Stimulated activated naive CD8-positive, alpha-beta T cell treated with anti-CD3 and anti-CD28 coated beads, Interleukin-15, Interleukin-2, amounts not matched to agents 100 ng/mL and 50 ng/mL, for 24 hours (primary cell): ENCODE data around the gene B3GNT4.

Experiments used
- H3K27ac Mint-ChIP-seq: one replicate; pipeline ENCODE4 v1.8.0; 2021; ENCODE audit warnings: mild to moderate bottlenecking, mixed read lengths
- H3K27me3 Mint-ChIP-seq: one replicate; pipeline ENCODE4 v1.8.0; 2021; ENCODE audit warnings: mixed read lengths
- H3K36me3 Mint-ChIP-seq: one replicate; pipeline ENCODE4 v1.8.0; 2021; ENCODE audit warnings: low read depth, mixed read lengths
- H3K4me1 Mint-ChIP-seq: one replicate; pipeline ENCODE4 v1.8.0; 2021; ENCODE audit warnings: low read depth, mixed read lengths
- H3K4me3 Mint-ChIP-seq: one replicate; pipeline ENCODE4 v1.8.0; 2021; ENCODE audit warnings: mild to moderate bottlenecking, mixed read lengths
- H3K9me3 Mint-ChIP-seq: one replicate; pipeline ENCODE4 v1.8.0; 2021; ENCODE audit warnings: mixed read lengths

B3GNT4 gene

GRCh38 chr12:122203301-122204166 is at the start of gene B3GNT4:
Gene B3GNT4, plus strand, starts transcription at chr12:122203709. Its CDS starts 910 bp downstream, at chr12:122204619.
- Mint-ChIP-seq H3K4me3 (peak within 1 kb of the TSS; percentile 80), H3K9me3 (no peaks in the 10 kb centered on the region), H3K27ac (no peak within 1 kb of the TSS), H3K36me3 (peaks cover 12% of the 10 kb centered on the region), H3K4me1 (peaks cover 13% of the 10 kb centered on the region), H3K27me3 (peaks cover 29% of the 10 kb centered on the region)

- H3K4me1 Mint-ChIP-seq = no peaks in the 10 kb centered on the region
- H3K9me3 Mint-ChIP-seq = no peaks in the 10 kb centered on the region
- H3K4me3 Mint-ChIP-seq = no peak overlapping the region
- H3K27ac Mint-ChIP-seq = no peak overlapping the region
- H3K27me3 Mint-ChIP-seq = no peaks in the 10 kb centered on the region
- no peaks in the 10 kb centered on the region for H3K36me3 Mint-ChIP-seq
These were observed 47.8 kb upstream of the B3GNT4 start for GRCh38 chr12:122155705-122156104.

GRCh38 chr12:122158700-122159285 is 44.7 kb upstream of the B3GNT4 start:
- Mint-ChIP-seq H3K4me1 (peaks cover 17% of the 10 kb centered on the region), H3K36me3 (no peaks in the 10 kb centered on the region), H3K9me3 (no peaks in the 10 kb centered on the region), H3K27me3 (no peaks in the 10 kb centered on the region), H3K4me3 (no peak overlapping the region), H3K27ac (no peak overlapping the region)

GRCh38 chr12:122159882-122160281 is 43.6 kb upstream of the B3GNT4 start:
- Mint-ChIP-seq H3K4me1 (peaks cover 18% of the 10 kb centered on the region), H3K9me3 (no peaks in the 10 kb centered on the region), H3K4me3 (no peak overlapping the region), H3K36me3 (no peaks in the 10 kb centered on the region), H3K27me3 (no peaks in the 10 kb centered on the region), H3K27ac (no peak overlapping the region)

GRCh38 chr12:122160761-122161160 is 42.7 kb upstream of the B3GNT4 start:
- Mint-ChIP-seq H3K27ac (no peak overlapping the region), H3K9me3 (no peaks in the 10 kb centered on the region), H3K4me3 (no peak overlapping the region), H3K27me3 (no peaks in the 10 kb centered on the region), H3K36me3 (no peaks in the 10 kb centered on the region), H3K4me1 (peaks cover 21% of the 10 kb centered on the region)

GRCh38 chr12:122161682-122162081 is 41.8 kb upstream of the B3GNT4 start:
- H3K36me3 Mint-ChIP-seq = no peaks in the 10 kb centered on the region
- H3K4me1 Mint-ChIP-seq = peaks cover 21% of the 10 kb centered on the region
- no peak overlapping the region for H3K4me3 Mint-ChIP-seq
- H3K9me3 Mint-ChIP-seq = no peaks in the 10 kb centered on the region
- no peak overlapping the region for H3K27ac Mint-ChIP-seq
- H3K27me3 Mint-ChIP-seq = no peaks in the 10 kb centered on the region

GRCh38 chr12:122162976-122163375 is 40.5 kb upstream of the B3GNT4 start:
- H3K4me1 Mint-ChIP-seq = peaks cover 24% of the 10 kb centered on the region
- no peaks in the 10 kb centered on the region for H3K9me3 Mint-ChIP-seq
- no peak overlapping the region for H3K4me3 Mint-ChIP-seq
- H3K27ac Mint-ChIP-seq = no peak overlapping the region
- H3K36me3 Mint-ChIP-seq = no peaks in the 10 kb centered on the region
- H3K27me3 Mint-ChIP-seq = no peaks in the 10 kb centered on the region

GRCh38 chr12:122166422-122167349 is 36.8 kb upstream of the B3GNT4 start:
- H3K4me1 Mint-ChIP-seq = peaks cover 22% of the 10 kb centered on the region
- no peak overlapping the region for H3K4me3 Mint-ChIP-seq
- peaks cover 3% of the 10 kb centered on the region for H3K27me3 Mint-ChIP-seq
- H3K27ac Mint-ChIP-seq = no peak overlapping the region
- H3K9me3 Mint-ChIP-seq = no peaks in the 10 kb centered on the region
- no peaks in the 10 kb centered on the region for H3K36me3 Mint-ChIP-seq

- Mint-ChIP-seq H3K9me3 (no peaks in the 10 kb centered on the region), H3K36me3 (no peaks in the 10 kb centered on the region), H3K27ac (no peak overlapping the region), H3K4me3 (no peak overlapping the region), H3K4me1 (peaks cover 14% of the 10 kb centered on the region), H3K27me3 (peaks cover 3% of the 10 kb centered on the region)
These were observed 36.1 kb upstream of the B3GNT4 start for GRCh38 chr12:122167356-122167925.

GRCh38 chr12:122168492-122168891 is 35.0 kb upstream of the B3GNT4 start:
- peaks cover 3% of the 10 kb centered on the region for H3K27me3 Mint-ChIP-seq
- H3K9me3 Mint-ChIP-seq = no peaks in the 10 kb centered on the region
- H3K27ac Mint-ChIP-seq = no peak overlapping the region
- H3K36me3 Mint-ChIP-seq = no peaks in the 10 kb centered on the region
- H3K4me3 Mint-ChIP-seq = no peak overlapping the region
- peaks cover 8% of the 10 kb centered on the region for H3K4me1 Mint-ChIP-seq

GRCh38 chr12:122171399-122171798 is 32.1 kb upstream of the B3GNT4 start:
- Mint-ChIP-seq H3K27ac (no peak overlapping the region), H3K27me3 (peaks cover 10% of the 10 kb centered on the region), H3K4me1 (peaks cover 15% of the 10 kb centered on the region), H3K4me3 (no peak overlapping the region), H3K36me3 (no peaks in the 10 kb centered on the region), H3K9me3 (no peaks in the 10 kb centered on the region)

- no peaks in the 10 kb centered on the region for H3K9me3 Mint-ChIP-seq
- no peak overlapping the region for H3K4me3 Mint-ChIP-seq
- peaks cover 13% of the 10 kb centered on the region for H3K4me1 Mint-ChIP-seq
- H3K27ac Mint-ChIP-seq = no peak overlapping the region
- H3K36me3 Mint-ChIP-seq = no peaks in the 10 kb centered on the region
- H3K27me3 Mint-ChIP-seq = peaks cover 10% of the 10 kb centered on the region
These were observed 31.1 kb upstream of the B3GNT4 start for GRCh38 chr12:122172262-122172939.

GRCh38 chr12:122174155-122174845 is 29.2 kb upstream of the B3GNT4 start, which contains the start of gene IL31:
Gene IL31, minus strand, starts transcription at chr12:122174221. Its CDS starts 49 bp downstream, at chr12:122174172.
- no peaks in the 10 kb centered on the region for H3K9me3 Mint-ChIP-seq
- no peak within 1 kb of the TSS for H3K27ac Mint-ChIP-seq
- H3K4me1 Mint-ChIP-seq = peaks cover 13% of the 10 kb centered on the region
- H3K36me3 Mint-ChIP-seq = no peaks in the 10 kb centered on the region
- H3K27me3 Mint-ChIP-seq = peaks cover 7% of the 10 kb centered on the region
- H3K4me3 Mint-ChIP-seq = no peak within 1 kb of the TSS
